HL-60 (cell line): ENCODE measurements around the gene ACADM.

Experiments used
- CTCF ChIP-seq: IDR thresholded peaks from one replicate; pipeline ENCODE4 v1.5.1; 2011; ENCODE audit warnings: low read length, control low read depth, inconsistent platforms; ENCODE audit not compliant: insufficient read depth
- POLR2AphosphoS5 ChIP-seq: IDR thresholded peaks from 2 replicates; pipeline ENCODE4 v1.6.1; 2012; ENCODE audit warnings: low read depth
- REST ChIP-seq: IDR thresholded peaks from 2 replicates; pipeline ENCODE4 v1.6.1; 2012; ENCODE audit warnings: low read depth; ENCODE audit not compliant: insufficient replicate concordance

- TF ChIP-seq CTCF: no peak
- TF ChIP-seq REST: no peak
- TF ChIP-seq POLR2AphosphoS5: no peak
Measured at GRCh38 chr1:75797606-75798216, 73.2 kb downstream of the ACADM start.
